Activated T-cell treated with anti-CD3 and anti-CD28 coated beads for 4 hours (primary cell): Measurements from ENCODE around the gene C4orf50.

Experiments
- DNase-seq: peaks from one replicate; pipeline ENCODE4 v3.0.0-alpha.2; 2020

The C4orf50 gene

GRCh38 chr4:5990446-5991160, 27.6 kb downstream of the C4orf50 start:
- DNase-seq: no peak

GRCh38 chr4:5989236-5990225, 28.7 kb downstream of the C4orf50 start:
- no peak for DNase-seq

- no peak for DNase-seq
Measured at GRCh38 chr4:5988086-5988845, 30.0 kb downstream of the C4orf50 start.

- no peak for DNase-seq
Measured at GRCh38 chr4:5984843-5985242, 33.4 kb downstream of the C4orf50 start.

GRCh38 chr4:5982156-5982973, 35.9 kb downstream of the C4orf50 start:
- DNase-seq: no peak

GRCh38 chr4:5980436-5981155, 37.6 kb downstream of the C4orf50 start:
- DNase-seq: no peak

- DNase-seq: no peak
Measured at GRCh38 chr4:5979981-5980380, 38.2 kb downstream of the C4orf50 start.

- DNase-seq: no peak
Measured at GRCh38 chr4:5976921-5977320, 41.3 kb downstream of the C4orf50 start.

GRCh38 chr4:5976431-5976830, 41.8 kb downstream of the C4orf50 start:
- no peak for DNase-seq

- no peak for DNase-seq
Measured at GRCh38 chr4:5974321-5974720, 43.9 kb downstream of the C4orf50 start.

- DNase-seq: no peak
Measured at GRCh38 chr4:5973486-5974220, 44.6 kb downstream of the C4orf50 start.

GRCh38 chr4:5973033-5973432, 45.2 kb downstream of the C4orf50 start:
- no peak for DNase-seq

- DNase-seq: no peak
Measured at GRCh38 chr4:5972571-5972970, 45.7 kb downstream of the C4orf50 start.

GRCh38 chr4:5971078-5971450, 47.2 kb downstream of the C4orf50 start:
- DNase-seq: no peak

GRCh38 chr4:5970381-5971077, 47.7 kb downstream of the C4orf50 start:
- no peak for DNase-seq

- no peak for DNase-seq
Measured at GRCh38 chr4:5969777-5970176, 48.5 kb downstream of the C4orf50 start.

GRCh38 chr4:5969336-5969735, 48.9 kb downstream of the C4orf50 start:
- no peak for DNase-seq

- DNase-seq: no peak
Measured at GRCh38 chr4:5968246-5968645, 50.0 kb downstream of the C4orf50 start.

GRCh38 chr4:5967783-5968182, 50.4 kb downstream of the C4orf50 start:
- DNase-seq: no peak

GRCh38 chr4:5965225-5965624, 53.0 kb downstream of the C4orf50 start:
- no peak for DNase-seq
